B cell (primary cell): ENCODE results near the gene CCR1. TPM values are rescaled to one million over a fixed set of nuclear protein-coding genes. Genes with fewer than 3 reads are reported as not detected.

Experiments
- ATAC-seq: fragments of 200-7000 bp; cut with Tn5 transposase; one replicate; pipeline ENCODE4 v1.10.0; 2021; ENCODE audit warnings: low read depth, mild to moderate bottlenecking, moderate number of reproducible peaks, moderate library complexity
- CTCF ChIA-PET: fragments of 350-600 bp; sonication (Branson Sonifier 250); formaldehyde crosslinking; loops from one replicate; lab custom pipeline; 2021; ENCODE audit warnings: antibody characterized with exemption, inconsistent platforms; lab: Charles Lee
- POLR2A ChIA-PET: fragments of 350-600 bp; sonication (Branson Sonifier 250); formaldehyde crosslinking; loops from one replicate; lab custom pipeline; 2021; ENCODE audit warnings: antibody characterized with exemption; lab: Charles Lee
- DNase-seq: peaks from one replicate; pipeline ENCODE4 v3.0.0; 2013
- H2AFZ ChIP-seq: 2 replicates; pipeline ENCODE4 v1.6.1; 2012; ENCODE audit warnings: mild to moderate bottlenecking, low read depth, low read length; ENCODE audit not compliant: insufficient read depth, poor library complexity, severe bottlenecking
- H3K27ac ChIP-seq, 2 donors: 1 replicate in 1 of 2; 2 replicates in 1 of 2; pipeline ENCODE4 v1.5.1; 2012 to 2013; ENCODE audit warnings: low read length in 2 of 2, mild to moderate bottlenecking in 2 of 2, moderate library complexity in 1 of 2
- H3K27me3 ChIP-seq, 4 experiments: fragments of 200-600 bp in 1 of 4; sonication (generic) in 1 of 4; replicated peaks in 1 of 4; 1 replicate in 2 of 4; 2 replicates in 2 of 4; pipeline versions ENCODE4 v1.6.1 to v1.7.0; 2013 to 2016; ENCODE audit warnings: low read length in 3 of 4, mild to moderate bottlenecking in 2 of 4, mixed read lengths in 1 of 4, moderate library complexity in 1 of 4; ENCODE audit not compliant: insufficient read depth in 4 of 4, control insufficient read depth in 3 of 4; ENCODE audit errors: control extremely low read depth in 1 of 4
- H3K36me3 ChIP-seq, 2 experiments: replicated peaks in 1 of 2; 1 replicate in 1 of 2; 2 replicates in 1 of 2; pipeline versions ENCODE4 v1.6.1 to v1.7.1; 2013; ENCODE audit warnings: low read length in 1 of 2; ENCODE audit not compliant: insufficient read depth in 2 of 2, control insufficient read depth in 1 of 2; ENCODE audit errors: control extremely low read depth in 1 of 2, extremely low read depth in 1 of 2
- H3K4me1 ChIP-seq, 2 donors: fragments of 200-600 bp in 1 of 2; sonication (generic) in 1 of 2; 1 replicate in 1 of 2; 2 replicates in 1 of 2; pipeline versions ENCODE4 v1.5.1 to v1.6.1; 2013 to 2017; ENCODE audit warnings: low read length in 2 of 2; ENCODE audit not compliant: control insufficient read depth in 2 of 2, insufficient read depth in 2 of 2
- H3K4me2 ChIP-seq: replicated peaks from 2 replicates; pipeline ENCODE3; 2012; ENCODE audit warnings: mild to moderate bottlenecking, low read depth, low read length; ENCODE audit not compliant: poor library complexity, severe bottlenecking
- H3K4me3 ChIP-seq, 5 experiments: fragments of 200-600 bp in 1 of 5; sonication (generic) in 1 of 5; 1 replicate in 3 of 5; 2 replicates in 2 of 5; pipeline versions ENCODE4 v1.5.1 to v1.7.0; 2011 to 2016; ENCODE audit warnings: low read length in 4 of 5, mild to moderate bottlenecking in 4 of 5, low read depth in 2 of 5, control low read depth in 1 of 5, moderate library complexity in 1 of 5; ENCODE audit not compliant: insufficient read depth in 1 of 5; ENCODE audit errors: control extremely low read depth in 1 of 5, extremely low read depth in 1 of 5
- H3K79me2 ChIP-seq: fragments of 200-600 bp; sonication (generic); one replicate; pipeline ENCODE4 v1.6.0; 2016; ENCODE audit warnings: low read length; ENCODE audit not compliant: control insufficient read depth, insufficient read depth
- H3K9ac ChIP-seq: fragments of 200-600 bp; sonication (generic); 2 replicates; pipeline ENCODE4 v1.6.1; 2017; ENCODE audit warnings: mild to moderate bottlenecking, low read length, moderate library complexity
- H3K9me3 ChIP-seq, 3 donors: one replicate each; pipeline versions ENCODE4 v1.6.1 to v1.7.1; 2013; ENCODE audit warnings: low read length in 2 of 3; ENCODE audit not compliant: control insufficient read depth in 2 of 3, insufficient read depth in 1 of 3; ENCODE audit errors: control extremely low read depth in 1 of 3
- H4K20me1 ChIP-seq: 2 replicates; pipeline ENCODE4 v1.6.0; 2012; ENCODE audit warnings: mild to moderate bottlenecking, low read length; ENCODE audit not compliant: insufficient read depth, control insufficient read depth, poor library complexity, severe bottlenecking
- H3K27ac Mint-ChIP-seq: one replicate; pipeline ENCODE4 v1.8.0; 2021; ENCODE audit warnings: mixed read lengths
- H3K27me3 Mint-ChIP-seq: one replicate; pipeline ENCODE4 v1.8.0; 2021; ENCODE audit warnings: mixed read lengths
- H3K4me1 Mint-ChIP-seq: one replicate; pipeline ENCODE4 v1.8.0; 2021; ENCODE audit warnings: mixed read lengths
- H3K4me3 Mint-ChIP-seq: one replicate; pipeline ENCODE4 v1.8.0; 2021; ENCODE audit warnings: mixed read lengths
- H3K9me3 Mint-ChIP-seq: one replicate; pipeline ENCODE4 v1.8.0; 2022; ENCODE audit warnings: mixed read lengths; ENCODE audit not compliant: insufficient read depth
- EZH2 ChIP-seq: IDR thresholded peaks from 2 replicates; pipeline ENCODE4 v1.6.1; 2012; ENCODE audit warnings: borderline replicate concordance, low read depth, mild to moderate bottlenecking, moderate library complexity, low read length; ENCODE audit not compliant: insufficient read depth, poor library complexity, severe bottlenecking
- WGBS: methylation state at CpG from one replicate; pipeline ENCODE4 v1.1.5; 2013; ENCODE audit warnings: missing lambda C conversion rate; ENCODE audit not compliant: insufficient coverage; 5-methylcytosine and 5-hydroxymethylcytosine counted together
- intact Hi-C: fragments of 100-400 bp; cut with micrococcal nuclease; formaldehyde crosslinking; loops from one replicate; pipeline ENCODE4 v1.10.0; 2022
- polyA plus RNA-seq: library from polyadenylated mRNA; depleted of rRNA; stranded (reverse); fragments of >200 nt; gene quantifications from 2 replicates; pipeline ENCODE4 v1.2.3, GENCODE V29; 2012
- total RNA-seq, 2 donors: library from RNA; stranded (reverse); fragments of 120-200 nt in 1 of 2; gene quantifications; 1 replicate in 1 of 2; 2 replicates in 1 of 2; pipeline versions ENCODE4 v1.2.3 to v1.2.4, GENCODE V29; 2013 to 2022
- TF ChIP-seq, protein P1 (sequence below): fragments of 200-600 bp; IDR thresholded peaks from one replicate; pipeline ENCODE4 v1.8.0; 2022; ENCODE audit warnings: antibody characterized with exemption, mild to moderate bottlenecking

CCR1 gene
- total and polyA plus RNA-seq, 2 donors (not counting 1 experiment from before 2014, with no cell fraction given), result 0.54 to 0.79 TPM

DNA sequence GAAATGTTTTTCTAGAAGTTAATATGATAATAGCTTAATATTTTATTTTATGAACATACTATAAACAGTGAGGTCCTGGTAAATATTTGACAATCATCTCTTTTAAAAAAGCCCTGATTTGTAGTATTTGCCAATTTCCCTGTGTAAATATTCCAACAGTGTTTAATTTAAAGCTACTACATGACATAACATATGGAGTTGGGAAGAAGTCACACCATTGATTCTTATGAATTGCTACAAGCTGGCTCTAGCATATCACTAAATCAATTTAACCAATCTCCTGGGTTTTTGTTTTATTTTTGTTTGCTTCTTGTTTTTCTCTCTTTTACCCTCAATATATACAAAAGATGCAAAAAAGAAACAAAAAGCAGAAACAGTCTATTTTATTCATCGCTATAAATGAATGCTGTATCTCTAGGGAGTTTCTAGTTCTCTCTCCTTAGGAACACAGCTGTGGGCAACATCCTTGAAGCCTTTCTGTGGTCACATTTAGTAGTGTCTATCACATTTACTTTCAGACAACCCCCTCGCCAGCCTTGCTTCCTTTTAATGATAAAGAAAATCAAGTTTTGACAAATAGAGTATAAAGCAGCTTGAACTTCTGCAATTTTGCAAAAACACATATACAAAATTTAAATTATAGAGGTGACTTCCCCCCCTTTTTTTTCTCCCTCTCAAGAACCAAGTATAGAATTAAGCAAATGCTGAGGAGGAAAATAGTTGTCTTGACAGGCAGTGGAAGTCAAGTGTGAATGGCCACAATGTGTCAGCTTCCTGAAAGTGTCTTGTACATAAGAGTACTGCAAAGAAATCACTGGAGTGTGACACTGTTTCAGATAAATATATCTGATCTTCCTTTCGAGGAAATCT, 21.4 kb downstream of the CCR1 start:
- no peaks in the 10 kb centered on the region for H3K36me3 ChIP-seq
- ChIA-PET POLR2A (interaction anchor here (0.6 to 1.6 kb wide), 6 partner anchors 92 to 352 kb away, joined by 3 to 7 read pairs (median 4); no protein-coding TSS in a partner anchor), CTCF (interaction anchor here (0.5 to 3.4 kb wide), 15 partner anchors 9 to 470 kb away, joined by 3 to 17 read pairs (median 3); partner anchors contain the start of gene CCR1)
- no peaks in the 10 kb centered on the region for H3K27me3 Mint-ChIP-seq
- intact Hi-C loops, result loop anchor here (1.0 to 2.0 kb wide), 3 partner anchors 22 to 91 kb away; partner anchors contain the start of gene CCR1
- peak overlapping the region; percentile 30 to 53 for H3K27ac ChIP-seq
- H3K79me2 ChIP-seq, result no peaks in the 10 kb centered on the region
- H3K27me3 ChIP-seq, result no peaks in the 10 kb centered on the region
- DNase-seq (peak; percentile 81), ATAC-seq (peak; percentile 87)
- peak overlapping the region; percentile 62 for H3K27ac Mint-ChIP-seq
- peaks cover 0 to 2% (median 0%) of the 10 kb centered on the region in 3 donors for H3K9me3 ChIP-seq
- 0% methylated on average over 1 of the region's 3 CpGs for WGBS
- H4K20me1 ChIP-seq, result no peaks in the 10 kb centered on the region
- H3K4me1 ChIP-seq, result peaks cover 39 to 43% of the 10 kb centered on the region in 2 donors
- H2AFZ ChIP-seq, result no peak overlapping the region
- TF ChIP-seq EZH2, result no peak
- TF ChIP-seq, protein P1, sequence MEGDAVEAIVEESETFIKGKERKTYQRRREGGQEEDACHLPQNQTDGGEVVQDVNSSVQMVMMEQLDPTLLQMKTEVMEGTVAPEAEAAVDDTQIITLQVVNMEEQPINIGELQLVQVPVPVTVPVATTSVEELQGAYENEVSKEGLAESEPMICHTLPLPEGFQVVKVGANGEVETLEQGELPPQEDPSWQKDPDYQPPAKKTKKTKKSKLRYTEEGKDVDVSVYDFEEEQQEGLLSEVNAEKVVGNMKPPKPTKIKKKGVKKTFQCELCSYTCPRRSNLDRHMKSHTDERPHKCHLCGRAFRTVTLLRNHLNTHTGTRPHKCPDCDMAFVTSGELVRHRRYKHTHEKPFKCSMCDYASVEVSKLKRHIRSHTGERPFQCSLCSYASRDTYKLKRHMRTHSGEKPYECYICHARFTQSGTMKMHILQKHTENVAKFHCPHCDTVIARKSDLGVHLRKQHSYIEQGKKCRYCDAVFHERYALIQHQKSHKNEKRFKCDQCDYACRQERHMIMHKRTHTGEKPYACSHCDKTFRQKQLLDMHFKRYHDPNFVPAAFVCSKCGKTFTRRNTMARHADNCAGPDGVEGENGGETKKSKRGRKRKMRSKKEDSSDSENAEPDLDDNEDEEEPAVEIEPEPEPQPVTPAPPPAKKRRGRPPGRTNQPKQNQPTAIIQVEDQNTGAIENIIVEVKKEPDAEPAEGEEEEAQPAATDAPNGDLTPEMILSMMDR, result no peak
- H3K4me2 ChIP-seq, result peak overlapping the region; percentile 60
- peak overlapping the region in 1 of 5 experiments; percentile 34 for H3K4me3 ChIP-seq
- no peaks in the 10 kb centered on the region for H3K9me3 Mint-ChIP-seq
- peak overlapping the region; percentile 59 for H3K4me3 Mint-ChIP-seq
- peaks cover 58% of the 10 kb centered on the region for H3K4me1 Mint-ChIP-seq
- no peak overlapping the region for H3K9ac ChIP-seq

DNA sequence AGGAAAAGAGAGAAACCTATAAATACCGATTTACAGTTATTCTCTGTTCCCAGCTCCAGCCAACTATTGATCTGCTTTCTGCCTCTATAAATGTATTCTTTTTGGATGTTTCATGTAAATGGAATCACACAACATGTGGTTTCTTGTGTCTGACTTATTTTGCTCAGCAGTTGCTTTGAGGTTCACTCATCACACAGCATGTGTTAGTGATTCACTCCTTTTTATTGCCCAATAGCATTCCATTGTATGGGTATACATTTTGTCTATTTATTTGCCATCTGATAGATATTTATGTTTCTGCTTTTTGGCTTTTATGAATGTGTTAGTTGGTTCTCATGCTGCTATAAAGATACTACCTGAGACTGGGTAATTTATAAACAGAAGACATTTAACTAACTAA, 23.6 kb downstream of the CCR1 start:
- ATAC-seq, result no peak
- H3K4me1 Mint-ChIP-seq, result peaks cover 52% of the 10 kb centered on the region
- intact Hi-C loops, result no loop called here
- no peak for TF ChIP-seq EZH2
- CTCF ChIA-PET, result no interaction called here
- no peak for DNase-seq
- Histone ChIP-seq H3K4me3 (no peak overlapping the region), H3K27ac (no peak overlapping the region), H3K9me3 (no peaks in the 10 kb centered on the region), H3K36me3 (no peaks in the 10 kb centered on the region), H3K79me2 (no peaks in the 10 kb centered on the region), H3K4me2 (no peak overlapping the region), H4K20me1 (no peaks in the 10 kb centered on the region), H3K9ac (no peak overlapping the region), H3K27me3 (no peaks in the 10 kb centered on the region), H2AFZ (no peak overlapping the region), H3K4me1 (peaks cover 37 to 38% of the 10 kb centered on the region in 2 donors)
- no peaks in the 10 kb centered on the region for H3K9me3 Mint-ChIP-seq
- no CpG with 5 or more reads among the region's 1 CpG for WGBS
- H3K4me3 Mint-ChIP-seq, result no peak overlapping the region
- POLR2A ChIA-PET, result interaction anchor here (0.7 kb wide), 1 partner anchor 185 kb away, joined by 3 read pairs; no protein-coding TSS in a partner anchor
- H3K27ac Mint-ChIP-seq, result peak overlapping the region; percentile 37
- no peaks in the 10 kb centered on the region for H3K27me3 Mint-ChIP-seq
